Aorta (tissue), 5 donors: ENCODE data around the gene SEC14L6. TPM values are rescaled to one million over a fixed set of nuclear protein-coding genes. Genes with fewer than 3 reads are reported as not detected.
"Not testable (repeated sequence)": the region's sequence is repeated elsewhere in the genome, so short reads cannot be mapped to it uniquely, and the experiment has no call there.

Experiments used
- ATAC-seq: fragments of 200-7000 bp; cut with Tn5 transposase; one replicate; pipeline ENCODE4 v1.9.1; 2022; ENCODE audit warnings: moderate library complexity; ENCODE audit not compliant: low FRiP score
- DNase-seq, 2 donors: peaks; one replicate each; pipeline ENCODE4 v3.0.0-alpha.2; 2020
- H3K27ac ChIP-seq, 2 donors: one replicate each; pipeline ENCODE4 v1.5.1; 2013; ENCODE audit warnings: low read length in 2 of 2, mild to moderate bottlenecking in 2 of 2, moderate library complexity in 2 of 2, control low read depth in 1 of 2, inconsistent platforms in 1 of 2, low read depth in 1 of 2
- H3K27me3 ChIP-seq, 2 donors: one replicate each; pipeline ENCODE4 v1.6.1; 2013; ENCODE audit warnings: control low read depth in 1 of 2, low read length in 1 of 2, mild to moderate bottlenecking in 1 of 2, moderate library complexity in 1 of 2; ENCODE audit not compliant: insufficient read depth in 2 of 2, control insufficient read depth in 1 of 2
- H3K36me3 ChIP-seq, 2 donors: one replicate each; pipeline ENCODE4 v1.6.1; 2013; ENCODE audit warnings: control low read depth in 1 of 2, low read length in 1 of 2, mild to moderate bottlenecking in 1 of 2; ENCODE audit not compliant: insufficient read depth in 2 of 2, control insufficient read depth in 1 of 2
- H3K4me1 ChIP-seq, 2 donors: one replicate each; pipeline ENCODE4 v1.6.1; 2013; ENCODE audit warnings: low read length in 2 of 2, control low read depth in 1 of 2, mild to moderate bottlenecking in 1 of 2, moderate library complexity in 1 of 2; ENCODE audit not compliant: insufficient read depth in 2 of 2, control insufficient read depth in 1 of 2
- H3K4me3 ChIP-seq, 2 donors: one replicate each; pipeline ENCODE4 v1.5.1; 2013; ENCODE audit warnings: low read length in 2 of 2, control low read depth in 1 of 2, mild to moderate bottlenecking in 1 of 2
- H3K9me3 ChIP-seq: one replicate; pipeline ENCODE4 v1.6.1; 2013; ENCODE audit warnings: mild to moderate bottlenecking, low read length; ENCODE audit not compliant: control insufficient read depth
- WGBS, 2 donors: extraction: QIAGEN DNeasy Blood & Tissue Kit; methylation state at CpG; one replicate each; pipeline ENCODE4 v1.1.7; 2013; 5-methylcytosine and 5-hydroxymethylcytosine counted together
- intact Hi-C, 2 donors: fragments of 100-400 bp; cut with DNase I; formaldehyde crosslinking; loops; one replicate each; pipeline versions ENCODE4 v1.14.2 to v1.15.0; 2022
- polyA plus RNA-seq, 2 donors: library from polyadenylated mRNA; stranded (reverse); fragments of 200-250 nt; gene quantifications; one replicate each; pipeline ENCODE4 v1.2.3, GENCODE V29; 2013
- total RNA-seq, 2 donors: library from RNA; stranded (reverse); fragmentation: NEBNext Ultra II Directional; extraction: Animal tissue kit (Norgen Biotek cat#: 25700); gene quantifications; one replicate each; pipeline ENCODE4 v1.2.1, GENCODE V29; 2021
- donor health status: healthy with polysubstance abuse.
- donor health status: Bipolar disorder and iron deficiency.
- donor health status: DM: no; HTN: no; CAD: no.
- donor health status: DM: no; HTN: no; CAD: no.
- donor health status: DM: yes; HTN: yes; CAD: no.

Gene SEC14L6
- total and polyA plus RNA-seq, 4 donors: 0.13 to 2.2 (median 1.2) TPM

DNA sequence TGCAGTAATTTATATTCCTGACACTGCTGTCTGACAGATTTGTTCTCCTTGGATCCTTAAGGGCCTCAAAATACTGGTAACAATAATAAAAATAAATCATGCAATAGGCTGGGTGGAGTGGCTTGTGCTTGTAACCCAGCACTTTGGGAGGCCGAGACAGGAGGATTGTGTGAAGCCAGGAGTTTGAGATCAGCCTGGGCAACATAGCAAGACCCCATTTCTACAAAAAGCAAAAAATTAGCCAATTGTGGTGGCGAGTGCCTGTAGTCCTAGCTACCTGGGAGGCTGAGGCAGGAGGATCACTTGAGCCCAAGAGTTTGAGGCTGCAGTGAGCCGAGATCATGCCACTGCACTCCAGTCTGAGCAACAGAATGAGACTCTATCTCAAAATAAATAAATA lies 5.3 kb upstream of the SEC14L6 start:
- DNase-seq, intact Hi-C loops, H3K4me1 ChIP-seq, H3K9me3 ChIP-seq, H3K36me3 ChIP-seq, ATAC-seq, H3K27ac ChIP-seq, H3K27me3 ChIP-seq, H3K4me3 ChIP-seq: not testable (repeated sequence)
- WGBS, 2 donors: 93 to 96% methylated on average over 3 of the region's 3 CpGs

DNA sequence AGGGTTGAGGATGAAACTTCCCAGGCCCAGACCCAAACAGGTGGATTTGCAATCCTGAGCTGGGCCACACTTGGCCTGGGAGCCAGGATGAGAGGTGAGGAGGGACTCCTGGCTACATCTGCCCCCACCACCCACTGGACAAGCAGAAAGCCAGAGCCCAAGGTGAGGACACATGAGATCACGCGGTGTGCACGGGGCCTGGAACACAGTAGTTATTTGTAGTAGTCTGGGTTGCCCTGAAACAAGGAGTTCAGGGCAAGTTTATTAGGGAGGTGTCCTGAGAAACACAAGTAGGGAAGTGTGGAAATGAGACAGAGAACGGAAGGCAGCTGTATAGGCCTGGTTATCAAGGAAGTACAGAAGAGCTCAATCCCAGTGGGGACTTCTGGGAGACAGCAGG lies 647 bp upstream of the SEC14L6 start:
- H3K36me3 ChIP-seq: no peaks in the 10 kb centered on the region
- DNase-seq (no peak), ATAC-seq (no peak)
- no peaks in the 10 kb centered on the region for H3K4me1 ChIP-seq
- intact Hi-C loops: no loop called here
- WGBS, 2 donors: 89 to 91% methylated on average over 4 of the region's 4 CpGs
- H3K4me3 ChIP-seq: no peak overlapping the region
- no peak overlapping the region for H3K27ac ChIP-seq
- no peaks in the 10 kb centered on the region for H3K27me3 ChIP-seq
- no peaks in the 10 kb centered on the region for H3K9me3 ChIP-seq

DNA sequence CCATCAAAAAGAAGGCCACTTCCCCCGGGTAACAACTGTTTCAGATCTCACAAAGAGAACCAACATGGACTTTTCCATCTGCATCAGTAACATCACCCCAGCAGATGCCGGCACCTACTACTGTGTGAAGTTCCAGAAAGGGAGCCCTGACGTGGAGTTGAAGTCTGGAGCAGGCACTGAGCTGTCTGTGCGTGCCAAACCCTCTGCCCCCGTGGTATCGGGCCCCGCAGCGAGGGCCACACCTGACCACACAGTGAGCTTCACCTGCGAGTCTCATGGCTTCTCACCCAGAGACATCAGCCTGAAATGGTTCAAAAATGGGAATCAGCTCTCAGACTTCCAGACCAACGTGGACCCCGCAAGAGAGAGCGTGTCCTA lies 3.7 kb downstream of the SEC14L6 start:
- no peaks in the 10 kb centered on the region for H3K4me1 ChIP-seq
- no peaks in the 10 kb centered on the region for H3K9me3 ChIP-seq
- H3K27me3 ChIP-seq: no peaks in the 10 kb centered on the region
- 84 to 85% methylated on average over 12 of the region's 12 CpGs for WGBS, 2 donors
- no peak for DNase-seq
- H3K36me3 ChIP-seq: no peaks in the 10 kb centered on the region
- H3K27ac ChIP-seq: no peak overlapping the region
- intact Hi-C loops: no loop called here
- no peak overlapping the region for H3K4me3 ChIP-seq
- no peak for ATAC-seq

DNA sequence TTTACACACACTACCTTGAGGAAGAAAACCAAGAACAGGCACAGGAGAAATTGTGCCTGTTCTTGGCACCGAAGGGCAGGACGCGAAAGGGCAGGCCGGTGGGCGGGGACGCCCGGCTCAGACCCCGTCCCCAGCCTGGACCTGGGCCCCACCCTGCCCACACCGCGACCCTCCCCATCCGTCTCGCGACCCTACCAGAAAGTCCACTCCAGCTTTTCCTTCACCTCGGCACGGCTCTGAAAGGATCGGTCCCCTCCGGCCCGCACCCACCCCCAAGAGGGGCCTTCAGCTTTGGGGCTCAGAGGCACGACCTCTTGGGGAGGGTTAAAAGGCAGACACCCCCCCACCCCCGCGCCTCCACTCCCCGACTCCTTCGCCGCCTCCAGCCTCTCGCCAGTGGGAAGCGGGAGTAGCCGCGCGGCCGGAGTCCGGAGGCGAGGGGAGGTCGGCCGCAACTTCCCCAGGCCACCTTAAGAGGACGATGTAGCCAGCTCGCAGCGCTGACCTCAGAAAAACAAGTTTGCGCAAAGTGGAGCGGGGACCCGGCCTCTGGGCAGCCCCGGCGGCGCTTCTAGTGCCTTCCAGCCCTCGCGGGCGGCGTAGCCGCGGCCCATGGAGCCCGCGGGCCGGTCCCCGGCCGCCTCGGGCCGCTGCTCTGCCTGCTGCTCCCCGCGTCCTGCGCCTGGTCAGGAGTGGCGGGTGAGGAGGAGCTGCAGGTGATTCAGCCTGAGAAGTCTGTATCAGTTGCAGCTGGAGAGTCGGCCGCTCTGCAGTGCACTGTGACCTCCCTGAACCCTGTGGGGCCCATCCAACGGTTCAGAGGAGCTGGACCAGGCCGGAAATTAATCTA lies 4.4 kb downstream of the SEC14L6 start:
- Histone ChIP-seq H3K9me3 (no peaks in the 10 kb centered on the region), H3K27ac (no peak overlapping the region), H3K4me3 (peak overlapping the region in 1 of 2 donors; percentile 30), H3K36me3 (no peaks in the 10 kb centered on the region), H3K27me3 (no peaks in the 10 kb centered on the region), H3K4me1 (no peaks in the 10 kb centered on the region)
- intact Hi-C loops: no loop called here
- ATAC-seq (no peak), DNase-seq (no peak)
- WGBS, 2 donors: 3 to 5% methylated on average over 58 to 64 of the region's 64 CpGs

DNA sequence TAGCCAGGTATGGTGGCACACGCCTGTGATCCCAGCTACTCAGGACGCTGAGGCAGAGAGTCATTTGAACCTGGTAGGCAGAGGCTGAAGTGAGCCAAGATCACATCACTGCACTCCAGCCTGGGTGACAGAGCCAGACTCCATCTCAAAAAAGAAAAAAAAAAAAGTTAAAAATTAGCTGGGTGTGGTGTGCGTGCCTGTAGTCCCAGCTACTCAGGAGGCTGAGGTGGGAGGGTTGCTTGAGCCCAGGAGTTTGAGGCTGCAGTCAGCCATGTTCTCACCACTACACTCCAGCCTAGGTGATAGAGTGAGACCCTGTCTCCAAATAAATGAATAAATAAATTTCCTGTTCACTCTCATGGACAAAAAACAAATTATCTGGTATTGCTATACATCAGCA lies 5.0 kb downstream of the SEC14L6 start:
- H3K9me3 ChIP-seq, H3K27ac ChIP-seq, H3K27me3 ChIP-seq, intact Hi-C loops, H3K4me3 ChIP-seq, H3K4me1 ChIP-seq, DNase-seq, H3K36me3 ChIP-seq, ATAC-seq: not testable (repeated sequence)
- 81 to 89% methylated on average over 3 of the region's 3 CpGs for WGBS, 2 donors

DNA sequence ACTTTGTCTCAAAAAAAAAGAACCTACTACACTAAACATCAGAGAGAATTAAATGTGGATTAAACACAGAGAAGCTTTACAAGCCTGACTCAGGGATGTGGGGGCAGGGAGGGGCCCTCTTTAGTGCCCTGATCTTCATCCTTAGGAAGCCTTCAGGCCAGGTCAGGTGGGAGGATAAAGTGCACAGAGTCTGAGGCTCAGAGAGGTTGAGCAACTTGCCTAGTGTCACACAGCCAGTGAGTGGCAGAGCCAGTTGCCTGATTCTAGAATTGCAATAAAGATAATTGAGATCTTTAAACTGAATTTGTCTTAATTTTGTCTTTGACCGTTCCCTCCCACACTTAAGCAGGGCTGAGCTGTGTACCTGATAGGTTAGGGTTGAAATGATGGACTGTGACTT lies 7.2 kb downstream of the SEC14L6 start:
- no peaks in the 10 kb centered on the region for H3K4me1 ChIP-seq
- no peak overlapping the region for H3K4me3 ChIP-seq
- H3K27me3 ChIP-seq: no peaks in the 10 kb centered on the region
- H3K27ac ChIP-seq: no peak overlapping the region
- DNase-seq: no peak
- no peak for ATAC-seq
- intact Hi-C loops: no loop called here
- WGBS, 2 donors: 96 to 97% methylated on average over 1 of the region's 1 CpG
- no peaks in the 10 kb centered on the region for H3K36me3 ChIP-seq
- no peaks in the 10 kb centered on the region for H3K9me3 ChIP-seq

DNA sequence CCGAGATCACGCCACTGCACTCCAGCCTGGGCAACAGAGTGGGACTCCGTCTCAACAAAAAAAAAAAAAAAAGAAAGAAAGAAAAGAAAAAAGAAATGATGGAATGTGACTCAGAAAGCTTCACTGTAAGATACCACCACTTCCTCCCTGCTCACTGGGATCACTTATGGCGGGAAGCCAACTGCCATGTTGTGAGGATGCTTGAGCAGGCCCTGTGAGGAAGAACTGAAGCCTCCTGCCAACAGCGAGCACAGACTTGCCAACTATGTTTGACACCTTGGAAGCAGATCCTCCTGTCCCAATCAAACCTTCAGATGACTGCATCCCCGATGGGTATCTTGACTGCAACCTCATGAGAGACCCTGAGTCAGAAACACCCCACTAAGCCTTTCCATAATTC lies 8.3 kb downstream of the SEC14L6 start:
- Histone ChIP-seq H3K4me1 (no peaks in the 10 kb centered on the region), H3K36me3 (no peaks in the 10 kb centered on the region), H3K27ac (no peak overlapping the region), H3K4me3 (no peak overlapping the region), H3K27me3 (no peaks in the 10 kb centered on the region), H3K9me3 (no peaks in the 10 kb centered on the region)
- intact Hi-C loops: no loop called here
- DNase-seq: no peak
- no peak for ATAC-seq
- WGBS, 2 donors: 89 to 95% methylated on average over 6 of the region's 6 CpGs

DNA sequence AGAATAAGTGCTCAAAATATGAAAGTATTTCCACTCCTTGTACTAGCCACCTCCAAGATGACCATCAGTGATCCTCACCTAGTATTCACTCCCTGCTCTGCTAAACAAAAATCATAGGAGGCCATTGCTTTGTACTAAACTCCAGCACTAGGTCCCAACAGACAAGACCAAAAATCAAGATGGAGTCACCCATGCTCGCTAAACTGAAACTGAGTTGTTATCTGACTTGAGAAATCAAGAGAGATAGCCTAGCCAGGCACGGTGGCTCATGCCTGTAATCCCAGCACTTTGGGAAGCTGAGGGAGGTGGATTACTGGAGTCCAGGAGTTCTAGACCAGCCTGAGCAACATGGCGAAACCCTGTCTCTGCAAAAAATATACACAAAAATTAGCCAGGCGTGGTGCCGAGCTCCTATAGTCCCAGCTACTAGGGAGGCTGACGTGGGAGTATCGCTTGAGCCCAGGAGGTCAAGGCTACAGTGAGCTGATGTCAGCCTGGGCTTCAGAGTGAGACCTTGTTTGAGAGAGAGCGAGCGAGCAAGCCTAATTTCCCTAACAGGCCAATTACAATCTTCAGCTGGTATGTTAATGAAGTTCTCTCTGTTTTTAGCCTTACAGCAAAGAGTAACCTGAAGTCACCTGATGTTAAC lies 9.3 kb downstream of the SEC14L6 start:
- no peaks in the 10 kb centered on the region for H3K36me3 ChIP-seq
- DNase-seq (no peak), ATAC-seq (no peak)
- H3K27me3 ChIP-seq: no peaks in the 10 kb centered on the region
- intact Hi-C loops: no loop called here
- no peak overlapping the region for H3K27ac ChIP-seq
- no peaks in the 10 kb centered on the region for H3K4me1 ChIP-seq
- no peak overlapping the region for H3K4me3 ChIP-seq
- H3K9me3 ChIP-seq: no peaks in the 10 kb centered on the region
- 78 to 83% methylated on average over 9 of the region's 9 CpGs for WGBS, 2 donors

DNA sequence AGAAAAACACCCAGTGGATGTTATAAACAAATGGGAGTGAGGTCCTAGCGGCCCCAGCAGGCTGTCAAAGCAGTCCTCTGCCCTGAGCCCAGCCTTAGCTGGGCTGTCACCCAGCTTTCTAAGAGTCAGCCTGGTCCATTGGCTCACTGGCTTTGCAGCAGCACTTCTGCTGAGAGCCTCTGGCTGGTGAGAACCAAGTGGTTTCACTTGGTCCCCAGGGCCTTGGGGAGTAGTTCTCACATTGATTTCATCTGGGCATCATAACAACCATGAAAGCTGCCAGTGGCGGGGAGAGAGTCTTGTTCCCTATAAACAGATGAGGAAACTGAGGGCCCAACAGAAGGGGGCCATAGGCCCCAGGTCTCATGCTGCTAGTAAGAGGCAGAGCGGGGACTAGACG lies 11.4 kb downstream of the SEC14L6 start:
- intact Hi-C loops: no loop called here
- no peak for DNase-seq
- Histone ChIP-seq H3K4me3 (no peak overlapping the region), H3K9me3 (no peaks in the 10 kb centered on the region), H3K27ac (no peak overlapping the region), H3K36me3 (no peaks in the 10 kb centered on the region), H3K4me1 (no peaks in the 10 kb centered on the region), H3K27me3 (no peaks in the 10 kb centered on the region)
- no peak for ATAC-seq
- WGBS, 2 donors: 81 to 83% methylated on average over 4 of the region's 4 CpGs
